GM19035 (cell line): ENCODE data around the gene TMEM229A.
"Not testable (repeated sequence)": the region's sequence is repeated elsewhere in the genome, so short reads cannot be mapped to it uniquely, and the experiment has no call there.

ENCODE experiments used
- ATAC-seq: cut with Tn5 transposase; IDR thresholded peaks from one replicate; pipeline ENCODE4 v1.9.1; 2021; ENCODE audit not compliant: unreplicated experiment

Gene TMEM229A

DNA sequence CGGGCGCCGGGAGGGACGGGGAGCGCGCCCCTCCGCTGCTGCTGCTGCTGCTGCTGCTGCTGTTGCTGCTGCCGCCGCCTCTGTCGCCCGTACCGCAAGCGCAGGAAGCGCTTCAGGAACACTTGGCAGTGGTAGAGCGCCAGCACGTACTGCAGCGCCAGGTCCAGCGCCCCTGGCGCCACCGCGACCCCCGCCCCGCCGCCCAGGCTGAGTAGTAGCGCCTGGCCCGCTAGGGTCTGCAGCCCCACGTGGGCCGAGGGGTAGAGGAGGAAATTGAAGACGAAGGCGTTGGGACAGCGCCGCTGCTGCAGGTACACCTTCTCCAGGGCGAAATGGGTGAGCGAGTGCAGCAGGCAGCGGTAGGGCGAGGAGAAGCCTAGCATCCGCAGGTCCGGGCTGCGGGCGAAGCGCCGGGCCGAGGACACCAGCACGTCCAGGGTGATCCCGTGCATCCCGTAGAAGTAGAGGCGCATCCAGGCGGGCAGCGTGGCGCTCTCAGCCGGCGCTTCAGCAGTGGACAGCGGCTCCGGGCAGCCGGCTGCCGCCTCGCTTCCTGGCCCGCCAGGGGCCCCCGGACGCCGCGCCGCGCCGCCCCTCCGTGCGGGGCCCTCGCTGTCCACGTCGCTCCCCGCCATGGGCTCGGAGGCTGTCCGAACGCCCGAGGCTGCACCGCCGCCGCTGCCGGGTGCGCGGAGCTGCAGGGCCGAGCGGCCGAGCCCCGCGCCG lies at the start of gene TMEM229A:
TSS of gene TMEM229A (minus strand) at position 699 of the 726 bp plus-strand sequence. CDS start at position 635, 64 bp downstream.
- ATAC-seq = peak; percentile 53

DNA sequence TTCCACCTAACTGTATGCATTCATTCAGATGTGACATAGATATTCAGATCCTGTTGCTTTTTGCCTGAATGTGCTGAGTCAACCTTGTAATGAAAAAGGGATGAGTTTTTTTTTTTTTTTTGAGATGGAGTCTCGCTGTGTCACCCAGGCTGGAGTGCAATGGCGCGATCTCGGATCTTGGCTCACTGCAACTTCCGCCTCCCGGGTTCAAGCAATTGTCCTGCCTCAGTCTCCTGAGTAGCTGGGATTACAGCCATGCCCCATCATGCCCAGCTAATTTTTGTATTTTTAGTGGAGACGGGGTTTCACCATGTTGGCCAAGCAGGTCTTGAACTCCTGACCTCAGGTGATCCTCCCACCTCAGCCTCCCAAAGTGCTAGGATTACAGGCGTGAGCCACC lies 49.4 kb upstream of the TMEM229A start:
- ATAC-seq = not testable (repeated sequence)

DNA sequence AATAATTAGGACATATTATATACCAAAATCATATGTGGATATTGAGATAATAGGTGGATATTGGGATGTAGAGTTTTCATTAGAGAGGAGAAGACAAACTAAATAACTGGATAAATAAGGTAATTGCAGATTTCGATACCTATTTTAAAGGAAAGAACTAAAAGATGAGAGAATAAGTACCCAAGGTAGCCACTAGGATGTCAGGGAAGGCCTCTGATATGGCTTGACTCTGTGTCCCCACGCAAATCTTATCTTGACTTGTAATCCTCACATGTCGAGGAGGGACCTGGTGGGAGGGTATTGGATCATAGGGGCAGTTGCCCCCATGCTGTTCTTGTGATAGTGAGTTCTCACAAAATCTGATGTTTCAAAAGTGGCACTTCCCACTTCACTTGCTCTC lies 44.7 kb upstream of the TMEM229A start:
- ATAC-seq = no peak

DNA sequence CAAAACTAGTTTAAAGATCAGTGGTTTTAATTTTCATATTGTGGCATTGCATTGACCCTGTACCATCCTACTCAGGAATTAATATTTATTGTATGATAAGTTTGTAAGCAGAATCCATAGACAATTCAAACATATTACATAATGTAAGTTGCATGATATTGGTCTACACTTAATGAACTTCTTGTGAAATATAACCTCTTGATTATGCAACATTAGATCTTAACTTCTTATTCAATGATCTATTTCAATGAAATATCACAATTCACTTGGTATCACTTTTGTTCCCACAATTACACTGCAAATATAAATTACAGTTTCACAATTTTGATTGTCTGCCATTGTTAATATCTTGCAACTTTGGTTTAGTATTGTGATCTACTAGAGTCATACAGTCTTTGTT lies 44.0 kb upstream of the TMEM229A start:
- ATAC-seq = no peak

DNA sequence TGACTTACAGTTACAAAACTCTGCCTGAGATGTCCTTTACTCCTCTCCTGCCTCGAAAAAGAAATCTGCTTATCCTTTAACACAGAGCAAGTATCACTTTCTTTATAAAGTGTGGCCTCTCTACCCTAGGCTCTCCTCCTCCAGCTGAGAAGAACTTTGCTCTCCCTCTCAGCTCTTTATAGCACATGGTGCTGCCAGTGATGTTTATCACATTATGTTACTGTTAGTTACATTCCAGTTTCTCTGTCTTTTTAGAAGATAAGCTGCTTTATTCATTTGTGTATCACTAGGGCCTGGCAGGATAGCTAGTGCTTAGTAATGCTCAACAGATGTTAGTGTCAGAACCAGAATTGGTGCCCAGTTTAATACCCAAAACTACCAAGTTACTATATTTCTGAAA lies 41.1 kb upstream of the TMEM229A start:
- ATAC-seq = no peak

DNA sequence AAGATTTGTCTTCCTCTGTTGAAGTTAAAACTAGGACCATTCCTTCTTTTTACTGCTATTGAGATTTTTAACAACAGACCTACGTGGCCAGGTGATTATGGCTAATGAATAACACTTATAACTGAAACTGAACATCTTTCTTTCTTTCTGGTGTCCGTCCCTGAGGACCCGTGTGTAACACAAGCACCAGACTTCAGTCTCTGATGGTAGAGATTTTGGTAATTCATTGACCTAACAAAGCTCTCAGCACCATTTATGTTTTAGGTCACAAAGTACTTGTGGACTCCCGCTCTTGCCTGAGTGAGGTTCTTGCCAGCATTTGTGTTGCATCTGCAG lies 40.4 kb upstream of the TMEM229A start:
- no peak for ATAC-seq

DNA sequence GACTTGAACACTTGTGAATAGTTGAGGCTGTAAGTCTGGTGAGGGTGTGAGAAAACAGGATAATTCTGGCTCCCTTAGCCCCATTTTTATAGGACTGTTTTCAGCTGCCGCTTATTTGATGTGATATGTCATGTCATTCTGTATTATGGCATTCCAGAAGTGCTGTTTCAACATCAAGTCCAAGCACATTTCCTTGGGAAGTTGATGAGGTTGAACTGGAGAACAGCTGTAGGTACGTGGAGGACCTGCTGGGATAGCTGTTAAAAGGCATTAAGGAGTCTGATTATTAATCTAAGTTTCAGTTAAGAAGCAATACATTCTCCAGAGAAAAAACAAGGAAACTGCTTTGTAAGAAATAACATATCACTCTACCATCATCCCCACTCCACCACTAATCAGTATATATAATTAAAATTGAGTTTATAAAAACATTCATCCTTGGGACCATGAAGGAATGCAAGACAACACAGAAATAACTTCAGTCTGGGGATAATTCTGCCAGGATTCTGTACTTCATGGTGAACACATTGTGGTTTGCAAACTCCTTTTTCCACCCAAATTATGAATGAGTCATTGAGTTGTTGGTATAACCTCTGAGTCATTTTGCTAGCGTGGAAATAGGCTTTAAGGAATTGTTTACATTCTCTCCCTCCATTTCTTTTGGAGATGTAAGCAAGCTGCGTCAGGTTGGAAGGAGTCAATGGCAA lies 39.9 kb upstream of the TMEM229A start:
- ATAC-seq = no peak

DNA sequence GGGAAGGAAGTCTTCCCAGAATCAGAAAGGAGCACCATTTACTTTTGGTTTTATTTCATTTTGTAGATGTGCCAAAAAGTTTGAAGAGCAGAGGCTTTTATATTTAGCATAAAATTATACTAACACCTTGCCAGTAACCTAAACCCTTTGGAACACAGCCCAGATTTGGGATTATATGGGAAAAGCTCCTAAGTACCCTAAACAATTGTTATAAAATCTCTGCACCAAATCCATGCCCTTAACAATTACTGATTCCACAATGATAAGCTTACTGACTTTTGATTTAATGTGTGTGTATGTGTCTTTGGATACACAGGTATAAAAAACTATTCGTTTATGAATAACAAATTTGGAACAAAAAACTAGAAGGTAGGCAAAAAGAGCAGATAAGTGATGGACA lies 39.0 kb upstream of the TMEM229A start:
- ATAC-seq = no peak

DNA sequence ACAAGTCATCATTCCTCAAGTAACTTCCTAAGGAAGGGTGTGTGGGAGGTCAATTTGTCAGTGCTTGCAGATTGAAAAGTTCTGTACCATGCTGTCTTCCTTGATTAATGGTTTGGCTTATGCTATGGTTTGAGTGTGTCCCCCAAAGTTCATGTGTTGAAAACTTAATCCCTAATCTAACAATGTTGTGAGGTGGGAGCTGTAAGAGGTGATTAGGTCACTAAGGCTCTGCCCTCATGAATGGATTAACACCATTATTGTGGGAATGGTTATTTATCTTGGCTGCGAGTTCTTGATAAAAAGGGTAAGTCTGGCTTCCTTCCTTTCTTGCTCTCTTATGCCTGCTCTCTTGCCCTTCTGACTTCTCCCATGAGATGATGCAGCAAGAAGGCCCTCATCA lies 29.3 kb upstream of the TMEM229A start:
- no peak for ATAC-seq

DNA sequence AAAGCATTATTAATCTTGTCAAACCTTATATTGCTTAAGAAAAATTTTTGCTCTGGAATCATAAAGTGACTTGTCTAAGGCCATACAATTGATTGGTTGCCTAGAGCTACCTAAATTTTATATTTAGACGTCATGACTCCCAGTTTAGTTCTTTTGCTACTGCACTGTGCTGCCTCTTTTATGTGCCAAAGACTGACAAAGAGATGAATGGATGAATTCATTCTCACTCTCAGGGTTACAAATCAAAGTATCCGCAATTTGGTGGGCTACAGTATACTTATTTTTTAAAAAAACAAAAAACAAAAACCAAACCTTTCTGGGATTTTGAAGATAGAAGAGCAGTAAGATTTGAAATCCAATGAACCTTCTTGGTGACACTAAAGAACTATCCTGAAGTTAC lies 27.7 kb upstream of the TMEM229A start:
- no peak for ATAC-seq

DNA sequence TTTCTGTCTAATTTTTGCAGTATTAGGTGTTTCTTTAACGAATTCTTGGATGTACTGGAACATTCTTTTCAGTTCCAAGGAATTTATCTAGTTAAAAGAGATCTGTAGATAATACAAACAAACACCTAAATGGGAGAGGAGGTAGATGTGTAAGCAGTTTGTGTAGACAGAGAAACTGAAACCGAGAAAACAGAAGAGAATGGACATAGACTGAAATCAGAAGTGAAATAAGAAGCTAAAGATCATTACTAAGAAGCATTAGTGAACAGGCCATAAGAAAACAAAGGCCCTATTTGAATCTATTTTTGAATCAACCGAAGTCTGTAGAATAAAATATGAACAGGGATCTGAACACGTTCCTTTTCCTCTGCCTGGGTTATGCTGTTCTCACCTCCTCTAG lies 26.5 kb upstream of the TMEM229A start:
- ATAC-seq = peak; percentile 100

DNA sequence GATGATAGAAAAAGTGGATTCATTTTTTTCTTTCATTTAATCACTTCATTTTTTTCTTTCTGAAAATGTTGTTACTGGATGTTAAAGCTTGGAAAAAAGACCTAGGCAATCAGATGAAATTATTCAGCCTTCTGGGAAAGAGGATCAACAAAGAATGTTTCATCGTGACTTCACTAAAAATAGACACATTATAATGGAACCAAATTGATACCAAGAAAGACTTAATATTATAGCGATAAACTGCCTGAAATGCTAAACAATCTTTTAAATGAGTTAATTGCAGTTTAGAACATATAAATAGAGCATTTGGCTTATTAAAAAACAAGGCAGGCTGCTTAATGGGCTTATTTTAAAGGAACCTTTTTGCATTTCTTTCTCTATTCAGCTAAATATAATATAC lies 25.6 kb upstream of the TMEM229A start:
- ATAC-seq = no peak

DNA sequence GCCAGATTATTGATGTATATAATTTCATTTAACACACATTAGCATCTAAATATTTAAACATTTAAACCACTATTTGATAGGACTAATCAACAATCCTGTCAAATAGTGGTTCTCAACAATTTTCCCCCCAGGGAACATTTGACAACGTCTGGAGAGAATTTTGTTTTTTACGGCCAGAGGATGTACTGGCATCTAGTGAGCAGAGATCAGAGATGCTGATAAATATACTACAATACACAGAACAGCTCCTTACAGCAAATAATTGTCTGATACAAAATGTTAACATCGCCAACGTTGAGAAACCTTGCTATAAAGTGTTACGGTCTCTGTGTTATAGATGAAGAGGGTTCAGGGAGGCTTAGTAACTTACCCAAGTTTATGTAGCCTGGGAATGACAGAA lies 25.0 kb upstream of the TMEM229A start:
- no peak for ATAC-seq

DNA sequence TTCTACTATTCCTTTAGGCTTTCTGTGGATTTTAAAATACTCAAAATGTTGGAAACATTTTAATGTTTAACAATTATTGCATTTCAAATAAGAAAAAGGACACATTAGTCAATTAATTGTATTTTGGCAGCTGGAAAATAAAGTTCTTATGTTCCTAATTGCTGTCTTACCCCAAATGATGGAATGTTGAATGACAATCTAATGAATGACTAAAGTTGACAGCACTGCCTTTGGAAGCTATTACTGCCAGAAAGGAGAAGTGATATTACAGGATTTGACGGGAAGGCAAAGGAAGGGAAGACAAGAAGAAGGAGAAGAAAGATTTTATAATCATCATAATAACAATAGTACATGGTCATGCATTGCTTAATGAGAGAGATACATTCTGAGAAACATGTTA lies 23.4 kb upstream of the TMEM229A start:
- no peak for ATAC-seq

DNA sequence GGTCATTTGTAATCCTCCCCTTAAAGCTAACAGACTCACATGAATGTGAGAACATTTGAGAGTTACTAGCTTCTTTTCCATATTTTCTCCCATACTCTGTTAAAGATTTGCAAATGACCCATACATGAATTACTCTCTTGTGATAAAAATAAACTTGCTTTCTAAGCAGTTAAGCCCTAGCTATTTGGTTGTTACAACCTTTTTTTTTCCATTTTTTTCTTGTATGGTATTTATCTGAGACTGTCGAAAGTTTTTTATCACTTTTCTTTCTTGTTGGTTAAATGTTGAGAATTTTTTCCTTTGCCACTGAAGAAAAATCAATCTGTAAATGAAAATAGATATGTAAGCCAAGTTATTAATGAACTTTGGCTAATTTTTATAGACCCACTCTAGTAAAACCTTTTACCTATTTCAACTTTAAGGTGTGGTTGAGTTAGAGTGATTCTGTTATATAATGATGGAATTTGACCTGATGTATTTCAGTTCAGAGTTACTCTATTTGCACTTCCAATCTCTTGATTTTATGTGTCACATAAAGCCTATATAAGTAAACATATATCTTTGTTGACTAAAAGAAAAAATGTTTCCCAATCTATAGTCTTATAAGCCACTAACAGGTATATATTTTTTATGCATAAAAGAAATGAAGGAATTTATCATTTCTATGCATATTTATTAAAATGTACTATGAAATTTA lies 19.0 kb upstream of the TMEM229A start:
- no peak for ATAC-seq

DNA sequence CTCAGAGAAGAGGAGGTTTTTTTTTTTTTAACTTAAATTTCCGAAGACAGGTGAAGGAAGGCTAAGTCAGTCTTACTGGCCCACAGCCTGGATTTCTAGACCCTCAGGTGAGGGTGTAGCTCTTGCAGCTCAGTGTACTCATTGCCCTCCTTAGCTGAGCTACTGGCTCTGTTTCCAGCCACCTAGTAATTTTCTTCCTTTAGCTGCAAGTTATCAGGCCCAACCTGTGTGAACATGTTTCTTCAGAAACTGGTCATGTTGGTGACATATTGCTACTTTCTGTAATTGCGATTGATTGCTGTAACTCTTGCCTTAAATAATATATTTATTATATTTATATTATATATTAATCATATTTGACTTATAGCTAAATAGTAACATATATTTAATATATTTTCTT lies 10.0 kb upstream of the TMEM229A start:
- ATAC-seq = no peak

DNA sequence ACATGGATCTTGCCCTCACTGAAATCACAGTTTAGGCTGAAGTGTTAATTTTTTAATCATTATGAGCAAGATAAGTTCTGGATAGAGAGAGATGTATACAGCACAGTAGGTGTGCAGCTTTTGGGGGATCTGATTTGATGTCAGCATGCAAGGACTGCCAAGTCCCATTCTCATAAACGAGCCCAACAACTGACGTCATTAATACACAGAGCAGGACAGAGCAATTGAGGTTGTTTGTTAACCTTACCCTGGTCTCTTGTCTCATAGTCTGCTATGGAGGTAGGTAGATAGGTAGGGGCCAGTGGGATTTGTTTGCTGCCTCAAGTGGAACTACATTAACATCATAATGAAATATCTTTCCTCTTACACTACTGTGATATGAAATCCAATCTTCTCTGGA lies 8.6 kb upstream of the TMEM229A start:
- no peak for ATAC-seq

DNA sequence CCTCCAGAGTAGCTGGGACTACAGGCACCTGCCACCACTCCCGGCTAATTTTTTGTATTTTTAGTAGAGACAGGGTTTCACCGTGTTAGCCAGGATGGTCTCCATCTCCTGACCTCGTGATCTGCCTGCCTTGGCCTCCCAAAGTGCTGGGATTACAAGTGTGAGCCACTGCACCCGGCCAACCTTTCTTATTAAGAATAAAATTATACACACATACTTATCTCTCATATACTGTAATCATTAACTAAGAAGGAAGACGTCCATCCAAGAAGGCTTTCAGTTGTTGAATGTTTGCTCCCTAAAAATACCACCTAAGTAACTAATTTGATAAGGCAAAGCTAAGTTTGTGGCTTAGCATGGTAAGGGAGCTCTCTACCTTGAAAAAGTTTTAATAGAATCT lies 5.0 kb upstream of the TMEM229A start:
- ATAC-seq = not testable (repeated sequence)

DNA sequence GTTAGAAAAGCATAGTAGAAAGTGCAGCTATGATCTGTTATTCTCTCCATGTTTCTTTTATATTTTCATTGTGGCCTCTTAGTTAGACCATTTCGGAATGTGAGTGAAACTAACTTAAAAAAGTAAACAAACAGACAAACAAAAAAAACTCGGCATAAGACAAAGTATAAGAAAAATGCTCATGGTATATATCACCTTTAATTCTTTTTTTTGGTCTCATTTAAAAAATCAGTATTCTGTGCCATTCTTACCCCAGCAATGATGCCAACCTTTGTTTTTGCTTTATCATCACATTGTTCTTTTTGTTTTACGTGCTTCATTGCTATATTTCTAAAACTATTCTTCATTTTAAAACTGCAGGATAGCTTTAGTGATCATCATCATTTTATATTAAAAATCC lies 2.8 kb upstream of the TMEM229A start:
- no peak for ATAC-seq

DNA sequence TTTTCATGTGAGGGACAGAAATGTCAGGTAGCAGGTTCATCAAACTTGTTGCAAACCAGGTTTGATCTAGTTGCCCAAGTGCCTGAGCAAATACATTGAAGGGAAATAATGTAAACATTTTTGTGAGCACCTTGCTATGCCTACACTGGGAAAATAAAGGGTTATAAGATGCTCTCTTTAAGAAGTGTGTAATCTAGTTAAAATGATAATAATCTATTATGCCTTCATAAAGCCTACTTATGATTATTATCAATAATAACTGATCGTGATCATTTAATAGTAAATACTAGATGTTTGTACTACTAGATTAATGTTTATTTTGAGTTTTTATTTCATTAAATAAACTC lies 1.9 kb upstream of the TMEM229A start:
- ATAC-seq = no peak

DNA sequence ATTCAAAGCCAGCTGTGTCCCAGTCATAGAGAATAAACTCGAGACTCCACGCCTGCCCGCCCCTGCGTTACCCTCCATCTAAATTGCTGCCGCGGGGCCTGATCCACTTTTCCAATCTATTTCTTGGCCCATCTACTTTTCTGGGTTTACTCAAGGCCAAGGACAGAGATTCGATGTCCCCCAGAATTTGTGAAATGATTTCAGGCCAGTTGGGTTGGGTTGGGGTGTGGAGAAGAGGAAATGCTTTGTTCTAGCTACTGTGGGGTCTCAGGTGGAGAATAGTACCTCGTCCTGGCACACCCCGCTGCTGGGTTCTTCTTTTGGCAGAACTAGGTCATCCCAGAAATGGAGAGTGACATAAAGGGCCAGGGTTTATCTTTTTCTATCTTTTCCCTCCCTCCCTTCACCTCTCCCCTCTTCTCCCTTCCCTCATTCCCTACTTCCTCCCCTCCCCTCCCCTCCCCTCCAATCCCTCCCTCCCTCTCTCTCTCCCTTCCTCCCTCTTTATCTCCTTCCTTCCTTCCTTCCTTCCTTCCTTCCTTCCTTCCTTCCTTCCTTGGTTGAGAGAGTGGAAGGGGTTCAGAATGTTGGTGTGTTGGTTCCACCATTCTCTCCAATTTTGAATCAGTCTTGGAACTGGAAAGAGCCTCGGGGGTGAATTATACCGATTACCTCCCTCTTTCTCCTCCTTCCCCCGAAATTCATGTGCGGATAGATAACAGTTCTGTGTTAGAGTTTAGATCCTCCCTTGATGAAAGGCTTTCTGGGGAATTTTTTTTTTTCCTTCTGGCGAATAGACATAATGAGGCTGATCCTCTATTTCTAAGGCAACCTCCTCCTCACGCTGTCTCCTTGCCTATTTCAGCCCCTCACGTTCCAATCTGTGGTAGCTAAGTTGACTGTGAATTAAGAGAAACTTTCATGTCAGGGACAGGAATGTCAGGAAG lies 1.2 kb upstream of the TMEM229A start:
- ATAC-seq = no peak
